ENCODE results near the gene HSBP1. TPM values are rescaled to one million over a fixed set of nuclear protein-coding genes. Genes with fewer than 3 reads are reported as not detected.

The HSBP1 gene
- total and polyA plus RNA-seq, 7 experiments from 2014 or later = 5.9 to 78.3 (median 31.3) TPM

- Histone ChIP-seq H3K4me1 (ENCODE audit: control insufficient read depth in 2 of 2, insufficient read depth in 2 of 2, low read length in 2 of 2) (no peaks in the 10 kb centered on the region), H3K36me3 (ENCODE audit: control insufficient read depth in 2 of 3, insufficient read depth in 3 of 3, low read length in 3 of 3) (no peaks in the 10 kb centered on the region), H3K27me3 (ENCODE audit: control insufficient read depth in 2 of 2, insufficient read depth in 2 of 2, low read length in 2 of 2) (peaks cover 0 to 2% of the 10 kb centered on the region in 2 donors), H3K4me3 (ENCODE audit: low read length) (no peak overlapping the region), H3K9me3 (ENCODE audit: control insufficient read depth in 2 of 3, low read length in 3 of 3) (no peaks in the 10 kb centered on the region), H3K27ac (ENCODE audit: low read depth, low read length) (no peak overlapping the region)
- DNase-seq (no peak), ATAC-seq (no peak)
- Mint-ChIP-seq H3K4me1 (peaks cover 0 to 4% (median 0%) of the 10 kb centered on the region in 7 donors), H3K27ac (no peak overlapping the region), H3K27me3 (peaks cover 5 to 39% (median 8%) of the 10 kb centered on the region in 5 donors), H3K4me3 (no peak overlapping the region), H3K36me3 (no peaks in the 10 kb centered on the region), H3K9me3 (peaks cover 0 to 1% (median 0%) of the 10 kb centered on the region in 11 donors)
- ChIA-PET POLR2A (no interaction called here), CTCF (no interaction called here)
- intact Hi-C loops (cut with micrococcal nuclease) = no loop called here
Observed at GRCh38 chr16:83842291-83842690, 34.5 kb downstream of the HSBP1 start.

GRCh38 chr16:83842756-83843507, 35.2 kb downstream of the HSBP1 start:
- intact Hi-C loops (cut with micrococcal nuclease) = no loop called here

GRCh38 chr16:83843657-83844056, 35.9 kb downstream of the HSBP1 start:
- Mint-ChIP-seq H3K4me1 (peaks cover 0 to 4% (median 0%) of the 10 kb centered on the region in 7 donors), H3K27me3 (peaks cover 0 to 30% (median 0%) of the 10 kb centered on the region in 5 donors), H3K4me3 (no peak overlapping the region), H3K9me3 (no peaks in the 10 kb centered on the region), H3K27ac (no peak overlapping the region), H3K36me3 (no peaks in the 10 kb centered on the region)
- POLR2A ChIA-PET = no interaction called here
- Histone ChIP-seq H3K4me1 (ENCODE audit: control insufficient read depth in 2 of 2, insufficient read depth in 2 of 2, low read length in 2 of 2) (no peaks in the 10 kb centered on the region), H3K4me3 (ENCODE audit: low read length) (no peak overlapping the region), H3K36me3 (ENCODE audit: control insufficient read depth in 2 of 3, insufficient read depth in 3 of 3, low read length in 3 of 3) (no peaks in the 10 kb centered on the region), H3K27me3 (ENCODE audit: control insufficient read depth in 2 of 2, insufficient read depth in 2 of 2, low read length in 2 of 2) (no peaks in the 10 kb centered on the region), H3K9me3 (ENCODE audit: control insufficient read depth in 2 of 3, low read length in 3 of 3) (no peaks in the 10 kb centered on the region), H3K27ac (ENCODE audit: low read depth, low read length) (no peak overlapping the region)
- DNase-seq = no peak
- CTCF ChIA-PET = interaction anchor here (0.6 kb wide), 1 partner anchor 869 kb away, joined by 3 read pairs; no protein-coding TSS in a partner anchor
- intact Hi-C loops (cut with micrococcal nuclease) = no loop called here
- ATAC-seq = peak; percentile 48

More at GRCh38 chr16:83842756-83843507, 35.2 kb downstream of the HSBP1 start:
- DNase-seq (no peak), ATAC-seq (peak; percentile 47)
- H3K27ac Mint-ChIP-seq = no peak overlapping the region
- Histone ChIP-seq H3K36me3 (ENCODE audit: control insufficient read depth in 2 of 3, insufficient read depth in 3 of 3, low read length in 3 of 3) (no peaks in the 10 kb centered on the region), H3K4me1 (ENCODE audit: control insufficient read depth in 2 of 2, insufficient read depth in 2 of 2, low read length in 2 of 2) (no peaks in the 10 kb centered on the region), H3K27me3 (ENCODE audit: control insufficient read depth in 2 of 2, insufficient read depth in 2 of 2, low read length in 2 of 2) (no peaks in the 10 kb centered on the region), H3K27ac (ENCODE audit: low read depth, low read length) (no peak overlapping the region), H3K4me3 (ENCODE audit: low read length) (no peak overlapping the region), H3K9me3 (ENCODE audit: control insufficient read depth in 2 of 3, low read length in 3 of 3) (no peaks in the 10 kb centered on the region)
- no peak overlapping the region for H3K4me3 Mint-ChIP-seq
- CTCF ChIA-PET = interaction anchor here (0.6 kb wide), 1 partner anchor 870 kb away, joined by 3 read pairs; no protein-coding TSS in a partner anchor
- no peaks in the 10 kb centered on the region for H3K9me3 Mint-ChIP-seq
- peaks cover 0 to 4% (median 0%) of the 10 kb centered on the region in 7 donors for H3K4me1 Mint-ChIP-seq
- no peaks in the 10 kb centered on the region for H3K36me3 Mint-ChIP-seq
- POLR2A ChIA-PET = no interaction called here
- peaks cover 0 to 37% (median 3%) of the 10 kb centered on the region in 5 donors for H3K27me3 Mint-ChIP-seq

- ATAC-seq = no peak
- CTCF ChIA-PET = no interaction called here
- no peaks in the 10 kb centered on the region for H3K27me3 ChIP-seq (ENCODE audit: control insufficient read depth in 2 of 2, insufficient read depth in 2 of 2, low read length in 2 of 2)
- POLR2A ChIA-PET = no interaction called here
- H3K36me3 ChIP-seq (ENCODE audit: control insufficient read depth in 2 of 3, insufficient read depth in 3 of 3, low read length in 3 of 3) = no peaks in the 10 kb centered on the region
- no peak for DNase-seq
- H3K4me1 Mint-ChIP-seq = peaks cover 0 to 4% (median 0%) of the 10 kb centered on the region in 7 donors
- no peaks in the 10 kb centered on the region for H3K9me3 Mint-ChIP-seq
- H3K9me3 ChIP-seq (ENCODE audit: control insufficient read depth in 2 of 3, low read length in 3 of 3) = no peaks in the 10 kb centered on the region
- H3K4me3 Mint-ChIP-seq = no peak overlapping the region
- no peak overlapping the region for H3K27ac ChIP-seq (ENCODE audit: low read depth, low read length)
- H3K4me1 ChIP-seq (ENCODE audit: control insufficient read depth in 2 of 2, insufficient read depth in 2 of 2, low read length in 2 of 2) = no peaks in the 10 kb centered on the region
- no peak overlapping the region for H3K4me3 ChIP-seq (ENCODE audit: low read length)
- peaks cover 0 to 26% (median 2%) of the 10 kb centered on the region in 5 donors for H3K27me3 Mint-ChIP-seq
- intact Hi-C loops (cut with micrococcal nuclease) = no loop called here
- no peaks in the 10 kb centered on the region for H3K36me3 Mint-ChIP-seq
- no peak overlapping the region for H3K27ac Mint-ChIP-seq
Observed at GRCh38 chr16:83845263-83845662, 37.5 kb downstream of the HSBP1 start.

- Mint-ChIP-seq H3K9me3 (no peaks in the 10 kb centered on the region), H3K4me1 (peaks cover 0 to 4% (median 0%) of the 10 kb centered on the region in 7 donors), H3K4me3 (no peak overlapping the region), H3K27me3 (peaks cover 0 to 23% (median 5%) of the 10 kb centered on the region in 5 donors), H3K36me3 (no peaks in the 10 kb centered on the region), H3K27ac (no peak overlapping the region)
- Histone ChIP-seq H3K36me3 (ENCODE audit: control insufficient read depth in 2 of 3, insufficient read depth in 3 of 3, low read length in 3 of 3) (no peaks in the 10 kb centered on the region), H3K4me1 (ENCODE audit: control insufficient read depth in 2 of 2, insufficient read depth in 2 of 2, low read length in 2 of 2) (no peaks in the 10 kb centered on the region), H3K27ac (ENCODE audit: low read depth, low read length) (no peak overlapping the region), H3K4me3 (ENCODE audit: low read length) (no peak overlapping the region), H3K9me3 (ENCODE audit: control insufficient read depth in 2 of 3, low read length in 3 of 3) (no peaks in the 10 kb centered on the region), H3K27me3 (ENCODE audit: control insufficient read depth in 2 of 2, insufficient read depth in 2 of 2, low read length in 2 of 2) (no peaks in the 10 kb centered on the region)
- intact Hi-C loops (cut with micrococcal nuclease) = no loop called here
- ATAC-seq (peak; percentile 70), DNase-seq (no peak)
- ChIA-PET POLR2A (interaction anchor here (0.6 kb wide), 1 partner anchor 23 kb away, joined by 3 read pairs; no protein-coding TSS in a partner anchor), CTCF (no interaction called here)
Observed at GRCh38 chr16:83847371-83848225, 39.8 kb downstream of the HSBP1 start.

GRCh38 chr16:83849421-83849820, 41.6 kb downstream of the HSBP1 start:
- Mint-ChIP-seq H3K27me3 (peaks cover 0 to 21% (median 5%) of the 10 kb centered on the region in 5 donors), H3K4me1 (no peaks in the 10 kb centered on the region), H3K27ac (no peak overlapping the region), H3K9me3 (no peaks in the 10 kb centered on the region), H3K4me3 (no peak overlapping the region), H3K36me3 (no peaks in the 10 kb centered on the region)
- Histone ChIP-seq H3K4me3 (ENCODE audit: low read length) (no peak overlapping the region), H3K27ac (ENCODE audit: low read depth, low read length) (no peak overlapping the region), H3K27me3 (ENCODE audit: control insufficient read depth in 2 of 2, insufficient read depth in 2 of 2, low read length in 2 of 2) (no peaks in the 10 kb centered on the region), H3K36me3 (ENCODE audit: control insufficient read depth in 2 of 3, insufficient read depth in 3 of 3, low read length in 3 of 3) (no peaks in the 10 kb centered on the region), H3K4me1 (ENCODE audit: control insufficient read depth in 2 of 2, insufficient read depth in 2 of 2, low read length in 2 of 2) (no peaks in the 10 kb centered on the region), H3K9me3 (ENCODE audit: control insufficient read depth in 2 of 3, low read length in 3 of 3) (no peaks in the 10 kb centered on the region)
- POLR2A ChIA-PET = no interaction called here
- no peak for ATAC-seq
- intact Hi-C loops (cut with micrococcal nuclease) = no loop called here
- DNase-seq = no peak
- CTCF ChIA-PET = no interaction called here

Data from naive thymus-derived CD4-positive, alpha-beta T cell (primary cell).